Activated CD4-positive, alpha-beta T cell treated with anti-CD3 and anti-CD28 coated beads, Interleukin-2, amount 50 U/mL, for 48 hours (primary cell): ENCODE data around the gene RBM19.
"Not testable (repeated sequence)": the region's sequence is repeated elsewhere in the genome, so short reads cannot be mapped to it uniquely, and the experiment has no call there.

Experiments
- DNase-seq, 2 experiments: peaks; one replicate each; pipeline ENCODE4 v3.0.0-alpha.2; 2020

Gene RBM19

DNA sequence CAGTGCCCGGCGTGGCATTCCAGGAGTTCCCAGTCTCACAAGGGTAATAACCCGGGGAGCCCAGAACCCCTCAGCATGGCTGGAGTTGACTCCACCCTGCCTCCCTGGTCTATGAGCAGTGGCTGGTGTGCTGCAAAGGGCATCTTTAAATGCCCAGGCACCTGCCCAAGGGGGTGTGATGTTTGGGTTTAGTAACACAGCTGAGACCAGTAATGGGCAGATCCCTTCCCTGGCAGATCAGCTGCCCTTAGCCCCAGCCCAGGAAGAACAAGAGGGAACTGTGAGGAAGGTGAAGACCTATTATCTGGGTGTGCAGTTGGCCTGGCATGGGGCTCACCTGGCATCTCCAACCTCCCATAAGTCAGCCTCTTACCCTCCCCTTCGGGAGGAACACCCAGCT is 35.9 kb downstream of the RBM19 start:
- DNase-seq: no peak

DNA sequence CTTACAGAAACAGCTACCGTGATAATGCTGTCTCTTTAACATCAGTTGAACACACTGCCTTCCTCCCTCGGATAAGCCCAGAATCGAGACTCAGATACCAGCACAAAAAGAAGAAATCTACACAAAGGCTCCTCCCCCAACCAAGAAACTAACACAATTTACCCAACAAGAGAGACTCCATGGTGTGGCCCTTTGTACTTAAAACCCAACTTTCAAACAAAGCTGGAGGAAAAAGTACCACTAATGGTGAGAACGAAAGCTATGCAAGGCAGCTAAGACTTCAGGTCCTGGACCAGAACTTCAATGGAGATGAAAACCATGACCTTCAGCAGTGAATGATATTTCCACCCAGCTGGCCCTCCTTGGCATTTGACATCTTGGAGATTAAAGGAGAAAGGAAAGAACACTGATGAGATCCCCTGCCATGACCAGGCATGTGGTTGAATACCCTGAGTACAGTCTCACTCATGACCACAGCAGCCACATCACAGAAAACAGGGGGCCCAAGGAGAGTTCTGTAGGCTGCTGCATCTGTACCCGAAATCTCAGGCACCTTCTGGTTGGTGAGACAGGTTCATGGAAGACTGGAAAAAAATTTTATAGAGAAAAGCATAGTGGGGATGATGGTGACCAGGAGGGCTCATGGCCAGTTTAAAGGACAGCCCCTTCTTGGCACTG is 36.7 kb downstream of the RBM19 start:
- peak in 1 of 2 experiments; percentile 12 for DNase-seq

DNA sequence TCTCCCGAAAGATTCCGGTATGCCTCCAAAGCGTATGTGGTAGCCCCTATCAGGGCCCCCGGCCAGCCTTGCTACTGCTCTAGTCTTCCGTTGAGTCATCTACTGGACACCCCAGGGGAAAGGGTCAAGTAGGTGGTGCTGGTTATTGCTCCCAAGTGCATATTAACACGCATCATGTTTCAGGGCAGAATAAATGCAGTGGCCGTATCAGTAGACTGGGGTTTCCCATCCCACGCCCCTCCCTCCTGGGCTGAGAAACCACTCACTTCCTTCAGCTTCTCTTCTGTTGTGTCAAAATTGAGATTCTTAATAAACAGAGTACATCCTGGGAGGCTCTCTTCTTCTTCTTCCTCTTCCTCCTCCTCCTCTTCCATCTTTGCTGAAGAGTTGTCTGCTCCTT is 39.3 kb downstream of the RBM19 start:
- no peak for DNase-seq

DNA sequence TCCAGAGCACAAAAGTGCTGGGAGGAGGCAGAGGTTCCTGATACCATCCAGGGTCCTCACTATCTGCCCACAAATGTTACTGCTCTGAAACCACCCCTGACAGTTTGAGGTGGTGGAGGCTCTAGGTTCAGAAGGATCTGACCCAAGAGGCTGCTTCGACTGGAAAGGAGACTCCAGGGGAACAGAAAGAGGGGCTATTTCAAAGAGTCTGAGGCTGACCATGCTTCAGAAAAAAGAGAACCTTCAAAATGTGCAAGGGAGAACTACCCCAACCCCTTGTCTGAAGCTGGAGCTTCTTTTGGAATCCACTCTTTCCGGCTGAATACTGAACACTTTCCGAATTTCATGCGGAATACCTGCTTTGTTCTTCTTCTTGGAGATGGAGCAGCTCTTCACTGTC is 41.8 kb downstream of the RBM19 start:
- DNase-seq: no peak

DNA sequence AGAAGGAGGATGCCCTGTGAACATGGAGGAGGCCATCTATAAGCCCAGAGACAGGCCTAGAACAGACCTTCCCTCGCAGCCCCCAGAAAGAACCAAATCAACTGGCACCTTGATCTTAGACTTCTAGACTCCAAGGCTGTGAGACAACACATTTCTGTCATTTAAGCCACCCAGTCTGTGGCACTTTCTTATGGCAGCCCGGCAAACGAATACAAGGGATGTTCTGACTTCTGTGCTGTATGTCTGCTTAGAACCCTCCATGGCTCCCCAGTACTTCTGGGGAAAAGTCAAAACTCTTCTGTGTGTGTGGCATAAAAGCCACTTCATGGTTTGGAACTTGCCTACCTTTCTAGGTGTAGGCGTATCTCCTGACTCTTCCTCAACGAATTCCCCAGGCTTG is 42.9 kb downstream of the RBM19 start:
- DNase-seq: no peak

DNA sequence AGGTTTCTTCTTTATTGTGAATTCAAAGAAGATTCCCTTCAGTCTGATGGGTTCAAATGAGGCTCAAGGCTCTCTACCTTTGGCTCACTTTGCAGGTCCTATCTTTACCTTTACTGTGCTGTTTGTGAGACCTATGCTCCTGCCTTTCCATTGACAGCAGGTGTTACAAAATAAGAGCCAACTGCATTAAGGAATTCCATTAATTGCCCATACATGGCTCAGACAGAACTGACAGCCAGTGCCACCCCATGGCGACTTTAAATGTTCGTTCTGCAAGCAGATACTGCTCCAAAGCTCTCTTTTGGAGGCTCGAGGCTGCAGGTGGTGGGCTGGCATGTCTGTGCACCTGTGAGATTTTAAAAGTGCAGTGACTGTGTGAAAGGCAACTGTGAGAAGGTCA is 44.7 kb downstream of the RBM19 start:
- DNase-seq: no peak

DNA sequence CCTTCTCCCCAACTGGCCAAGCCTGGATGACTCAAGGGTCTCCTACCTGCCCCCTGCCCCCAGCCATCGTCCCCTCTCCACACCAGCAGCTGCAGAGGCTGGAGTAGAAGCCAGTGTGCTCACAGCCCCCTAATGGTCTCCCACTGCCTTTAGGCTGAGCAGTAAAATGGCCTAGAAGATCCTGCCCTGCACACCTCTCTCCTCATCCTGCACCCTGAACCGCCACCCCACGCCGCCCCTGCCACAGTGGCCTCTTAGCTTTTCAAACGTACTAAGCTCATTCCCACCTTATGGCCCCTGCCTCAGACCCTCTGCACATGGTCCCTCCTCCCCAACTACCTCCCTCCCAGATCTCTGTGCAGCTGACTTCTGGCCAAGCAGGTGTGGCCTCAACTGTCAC is 46.3 kb downstream of the RBM19 start:
- no peak for DNase-seq

DNA sequence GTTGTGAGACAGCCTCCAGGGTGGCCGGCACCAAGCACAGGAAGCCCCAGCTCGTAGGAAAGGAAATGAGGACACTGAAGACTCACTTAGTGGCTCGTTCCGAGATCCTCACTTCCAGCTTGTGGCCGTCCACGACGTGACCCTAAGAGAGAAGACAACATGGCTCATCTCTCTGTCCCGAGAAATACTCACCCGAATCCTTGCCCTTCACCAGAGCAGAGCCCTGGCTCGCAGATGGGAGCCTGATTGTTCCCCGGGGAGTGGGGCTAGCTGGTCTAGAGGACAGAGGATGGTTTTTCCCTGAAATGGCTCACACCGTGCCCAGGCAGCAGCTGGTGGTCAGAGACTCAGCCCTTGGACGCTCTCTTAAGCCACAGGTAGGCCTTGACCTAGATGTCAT is 47.8 kb downstream of the RBM19 start:
- no peak for DNase-seq

DNA sequence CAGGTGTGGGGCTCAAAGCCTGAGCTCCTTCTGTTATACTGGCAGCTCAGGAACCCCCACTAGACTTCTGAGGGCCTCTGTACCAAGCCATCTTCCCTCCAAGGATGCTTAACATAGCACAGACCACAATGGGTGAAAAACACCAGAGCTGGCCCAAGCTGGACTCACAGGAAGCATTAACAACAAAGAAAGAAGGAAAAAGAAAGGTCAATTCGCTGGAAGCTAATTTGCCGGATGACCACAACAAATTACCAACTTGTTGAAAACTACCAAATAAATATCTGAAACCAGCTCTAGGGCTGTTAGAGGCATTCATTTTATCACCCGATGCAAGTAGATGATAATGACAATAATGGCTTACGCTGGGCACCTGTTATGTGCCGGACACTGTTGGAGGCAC is 48.7 kb downstream of the RBM19 start:
- no peak for DNase-seq

DNA sequence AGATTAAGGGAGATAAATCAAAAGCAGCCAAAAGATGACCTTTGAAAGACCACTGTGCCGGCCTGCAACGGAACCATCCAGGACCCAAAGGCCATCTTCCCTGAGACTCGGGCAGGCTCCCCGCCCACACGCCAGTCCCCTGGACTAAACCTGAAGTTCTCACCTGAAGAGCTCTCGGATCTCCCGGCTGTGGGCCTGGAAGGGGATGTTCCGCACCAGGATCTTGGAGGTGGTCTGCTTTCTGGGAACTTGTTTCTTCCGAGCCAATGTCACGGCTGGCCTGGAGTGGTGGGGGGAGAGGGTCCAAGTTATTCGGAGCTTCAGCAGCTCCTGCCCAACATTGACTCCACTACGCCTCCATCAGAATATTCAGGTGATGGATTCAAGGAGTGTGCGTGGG is 51.3 kb downstream of the RBM19 start:
- no peak for DNase-seq

DNA sequence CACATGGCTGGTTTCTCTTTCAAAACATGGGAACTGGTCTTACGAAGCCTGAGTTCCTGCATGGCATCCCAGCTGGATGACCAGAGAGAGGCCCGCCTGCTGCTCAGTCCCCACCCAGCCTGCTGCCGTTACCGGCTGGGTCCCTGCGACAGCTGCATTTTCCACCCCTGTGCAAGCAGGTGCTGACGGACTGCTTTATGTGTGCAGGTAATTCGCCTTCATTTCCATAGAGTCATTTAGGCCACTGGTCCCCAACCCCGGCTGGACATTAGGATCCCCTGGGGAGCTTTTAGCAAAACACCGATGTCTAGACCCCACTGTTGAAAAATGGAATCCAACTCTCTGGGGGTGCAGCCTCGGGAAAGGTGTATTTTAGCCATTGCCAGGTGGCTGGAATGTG is 51.9 kb downstream of the RBM19 start:
- DNase-seq: no peak

DNA sequence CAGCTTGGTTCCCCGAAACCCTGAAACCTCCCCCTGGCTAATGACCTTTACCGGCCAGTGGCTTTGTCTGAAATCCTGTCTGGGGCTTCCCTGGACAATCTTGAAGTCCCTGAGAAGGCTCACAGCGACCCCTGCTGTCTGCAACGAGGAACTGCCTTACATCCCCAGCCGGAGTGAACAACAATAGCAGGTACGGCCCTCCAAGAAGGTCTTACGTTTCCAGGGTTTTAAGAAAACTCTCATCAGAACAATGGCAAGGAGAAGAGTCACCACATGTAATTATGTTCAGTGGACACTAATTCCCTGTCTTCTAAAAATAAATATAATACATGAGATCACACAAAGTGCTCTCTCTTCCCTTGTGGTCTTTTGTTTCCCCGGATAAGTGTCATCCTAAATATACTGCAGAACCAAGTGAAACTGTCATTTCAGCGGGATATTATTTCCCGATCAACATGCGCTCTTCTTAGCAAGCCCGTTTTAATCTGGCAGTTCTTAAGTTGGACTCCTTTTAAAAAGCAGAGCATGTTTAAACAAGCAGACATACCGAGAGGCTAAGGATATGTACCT is 53.3 kb downstream of the RBM19 start:
- peak; percentile 57 to 65 for DNase-seq

DNA sequence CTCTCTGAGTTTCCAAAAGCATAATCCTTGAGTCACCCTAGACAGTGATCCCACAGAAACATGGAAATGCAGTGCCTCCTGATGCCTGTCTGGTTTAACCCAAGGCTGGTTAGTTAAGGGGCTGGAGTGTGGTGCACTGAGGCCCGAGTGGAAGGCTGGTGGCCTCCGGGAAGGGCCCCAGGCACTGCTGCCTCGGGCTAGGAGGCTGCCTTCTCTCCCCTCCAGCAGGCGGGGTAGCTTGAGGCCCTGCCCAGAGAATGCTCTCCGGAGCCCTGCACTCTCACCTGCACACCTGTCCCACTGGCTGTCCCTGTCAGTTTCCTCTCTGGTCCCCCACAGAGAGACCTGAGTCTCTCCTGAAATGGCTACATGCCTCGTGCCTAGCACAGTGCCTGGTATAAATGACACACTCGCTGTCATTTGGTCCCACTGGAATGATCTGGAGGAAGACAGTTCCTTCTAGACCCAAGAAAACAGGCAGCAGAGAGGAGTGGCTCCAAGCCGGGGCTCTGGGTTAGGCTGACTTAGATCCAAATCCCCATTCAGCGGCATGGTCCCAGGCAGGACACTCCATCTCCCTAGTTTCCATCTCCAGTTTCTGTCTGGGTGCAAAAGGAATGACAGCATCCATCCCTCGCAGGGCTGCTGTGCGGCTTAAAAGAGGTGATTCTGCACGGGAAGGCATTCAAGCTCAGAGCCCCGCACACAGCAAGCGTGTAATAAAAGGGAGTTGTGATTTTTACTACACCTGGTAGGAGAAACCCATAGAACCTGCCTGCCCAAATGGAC is 54.0 kb downstream of the RBM19 start:
- no peak for DNase-seq

DNA sequence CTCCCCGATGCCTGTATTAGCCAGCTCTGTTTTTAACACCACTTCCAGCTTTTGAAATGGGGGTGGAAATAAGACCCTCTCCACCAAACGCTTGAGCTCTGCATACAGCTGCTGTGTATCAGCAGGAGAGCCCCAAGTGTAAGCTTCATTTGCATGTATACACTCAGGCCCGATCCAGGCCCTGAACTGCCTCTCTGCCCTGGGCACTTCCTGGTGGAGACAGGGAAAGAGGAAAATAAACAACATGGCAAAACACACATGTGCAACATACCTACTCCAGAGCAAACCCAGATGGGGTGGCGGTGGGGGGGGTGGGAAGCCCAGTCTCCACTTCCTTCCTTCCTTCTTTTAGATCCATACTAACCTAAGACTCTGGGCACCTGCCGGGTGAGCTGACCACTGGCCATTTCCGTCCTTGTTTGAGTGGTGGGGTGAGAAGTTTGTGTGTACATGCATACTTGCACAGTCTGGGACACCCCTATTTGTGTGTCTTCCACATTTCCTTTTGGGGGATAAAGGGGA is 55.3 kb downstream of the RBM19 start:
- no peak for DNase-seq

DNA sequence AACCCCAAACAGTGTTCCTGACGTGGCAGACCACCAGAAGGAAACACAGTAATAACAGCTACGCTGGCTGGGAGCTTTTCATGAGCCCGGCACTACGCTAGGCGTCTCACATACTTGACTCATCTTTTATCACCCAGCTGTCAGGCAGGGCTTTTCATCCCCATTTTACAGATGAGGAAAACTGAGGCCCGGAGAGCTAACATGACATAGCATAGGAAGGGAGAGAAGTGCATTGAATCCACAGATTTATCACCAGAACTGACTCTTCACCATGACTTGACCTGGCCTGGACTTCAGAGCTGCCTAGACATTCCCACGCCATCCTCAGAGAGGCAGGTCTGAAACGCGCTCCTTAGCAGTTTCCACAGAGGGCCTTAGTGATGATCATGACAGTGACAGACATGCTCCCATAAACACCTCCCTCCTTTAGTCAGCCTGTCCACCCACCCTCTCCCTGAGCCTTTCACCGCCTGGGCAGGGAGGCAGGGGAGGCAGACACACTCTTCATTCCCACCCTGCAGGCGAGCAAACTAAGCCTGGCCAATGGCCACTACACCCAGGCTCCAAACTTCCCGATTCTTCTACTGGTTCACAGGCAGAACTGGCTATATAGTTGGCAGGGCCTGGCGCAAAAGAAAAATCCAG is 56.2 kb downstream of the RBM19 start:
- DNase-seq: no peak

DNA sequence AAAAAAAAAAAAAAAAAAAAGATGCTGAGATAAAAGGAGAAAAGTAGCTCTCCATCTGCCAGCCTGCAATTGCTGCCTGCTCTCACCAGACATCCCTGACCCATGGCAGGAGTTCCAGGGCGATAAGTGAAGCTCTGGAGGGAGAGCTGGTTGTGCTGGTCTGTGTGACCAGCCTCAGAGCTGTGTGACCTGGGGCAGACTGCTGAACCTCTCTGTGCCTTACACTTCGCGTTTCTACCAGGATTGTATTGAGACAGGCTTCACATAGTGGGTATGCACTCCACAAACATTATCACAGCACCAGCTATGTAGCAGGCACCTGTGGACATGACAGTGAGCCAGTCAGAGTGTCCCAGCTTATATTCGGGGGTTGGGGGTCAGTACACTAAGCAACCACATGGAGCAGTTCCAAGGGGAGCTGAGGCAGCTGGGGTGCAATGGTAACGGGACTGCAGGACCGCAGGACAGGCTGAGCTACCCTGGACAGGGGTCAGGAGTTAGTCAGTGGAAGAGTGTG is 57.5 kb downstream of the RBM19 start:
- no peak for DNase-seq

DNA sequence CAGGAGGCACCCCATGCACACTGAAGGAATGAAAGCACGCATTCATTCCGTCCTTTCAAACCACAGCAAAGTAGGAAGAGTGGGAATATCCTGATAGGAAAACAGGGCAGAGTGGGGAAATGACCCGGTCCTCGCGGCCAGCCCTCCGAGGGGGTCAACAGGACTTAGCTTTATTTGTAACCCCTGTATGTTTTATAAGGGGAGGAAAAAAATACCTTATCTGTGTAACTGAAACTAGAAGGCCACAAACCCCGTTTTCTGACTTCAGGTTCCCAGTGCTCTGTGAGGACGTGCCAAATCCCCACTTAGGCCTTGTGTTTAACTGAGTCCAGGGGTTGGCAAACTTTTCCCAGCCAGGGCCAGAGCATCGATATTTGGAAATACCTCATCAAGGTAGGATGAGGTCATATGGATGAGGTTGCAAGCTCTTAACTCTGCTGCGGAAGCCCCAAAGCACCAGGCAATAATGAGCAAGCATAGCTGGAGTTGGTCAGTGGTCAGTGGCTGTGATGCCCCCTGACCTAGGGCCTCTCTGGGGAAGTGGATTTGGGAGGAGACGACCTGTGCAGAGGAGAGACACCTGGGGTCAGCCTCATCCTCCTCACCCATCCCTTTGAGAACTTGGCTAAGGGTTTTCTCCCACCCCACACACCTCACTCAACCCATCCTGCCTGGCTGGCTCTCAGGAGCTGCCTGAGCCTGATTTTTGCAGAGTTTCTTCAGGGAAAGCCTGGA is 58.5 kb downstream of the RBM19 start:
- no peak for DNase-seq

DNA sequence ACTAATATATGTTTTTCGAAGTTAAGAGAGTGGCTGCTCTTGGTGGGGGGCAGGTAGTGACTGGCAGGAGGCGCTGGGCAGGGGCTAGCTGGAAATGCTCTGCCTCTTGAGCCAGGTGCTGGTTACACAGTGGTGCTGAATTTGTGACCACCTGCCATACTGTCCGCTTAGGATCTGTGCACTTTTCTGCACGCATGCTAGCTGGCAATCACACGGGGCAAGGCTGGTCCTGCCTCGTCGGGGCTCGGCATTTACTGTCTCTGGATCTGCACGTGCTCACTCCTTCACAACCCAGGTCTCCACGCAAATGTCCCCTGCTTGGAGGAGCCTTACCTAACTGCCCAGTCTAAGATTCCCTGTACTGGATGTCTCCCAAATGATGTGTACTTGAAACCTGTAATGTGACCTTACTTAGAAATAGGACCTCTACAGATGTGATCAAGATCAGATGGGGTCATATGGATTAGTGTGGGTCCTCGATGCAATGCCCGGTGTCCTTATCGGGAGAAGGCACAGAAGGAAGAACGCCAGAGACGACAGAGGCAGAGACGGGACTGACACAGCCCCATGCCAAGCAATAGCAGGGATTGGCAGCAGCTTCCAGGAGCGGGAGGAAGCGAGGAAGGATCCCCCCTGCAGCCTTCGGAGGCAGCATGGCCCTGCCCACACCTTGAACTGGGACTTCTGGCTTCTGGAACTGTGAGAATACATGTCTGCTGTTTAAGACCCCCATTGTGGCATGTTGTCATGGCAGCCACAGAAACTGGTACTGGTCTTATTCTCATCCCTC is 59.5 kb downstream of the RBM19 start:
- DNase-seq: no peak

DNA sequence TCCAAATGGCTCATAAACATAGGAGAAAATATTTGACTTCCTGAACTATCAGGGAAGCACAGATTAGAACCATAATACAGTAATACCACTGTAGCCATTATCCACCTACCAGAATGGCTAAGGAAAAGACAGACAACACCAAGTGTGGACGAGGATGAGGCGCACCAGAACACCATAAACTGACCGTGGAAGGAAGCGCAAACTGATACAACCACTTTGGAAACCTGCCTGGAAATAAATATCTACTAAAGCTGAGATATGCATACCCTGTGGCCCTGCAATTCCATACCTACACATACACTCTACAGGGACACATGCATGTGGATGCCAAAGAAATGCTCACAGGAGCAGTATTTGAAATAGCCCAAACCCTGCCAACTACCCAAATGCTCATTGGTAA is 60.3 kb downstream of the RBM19 start:
- DNase-seq: no peak

DNA sequence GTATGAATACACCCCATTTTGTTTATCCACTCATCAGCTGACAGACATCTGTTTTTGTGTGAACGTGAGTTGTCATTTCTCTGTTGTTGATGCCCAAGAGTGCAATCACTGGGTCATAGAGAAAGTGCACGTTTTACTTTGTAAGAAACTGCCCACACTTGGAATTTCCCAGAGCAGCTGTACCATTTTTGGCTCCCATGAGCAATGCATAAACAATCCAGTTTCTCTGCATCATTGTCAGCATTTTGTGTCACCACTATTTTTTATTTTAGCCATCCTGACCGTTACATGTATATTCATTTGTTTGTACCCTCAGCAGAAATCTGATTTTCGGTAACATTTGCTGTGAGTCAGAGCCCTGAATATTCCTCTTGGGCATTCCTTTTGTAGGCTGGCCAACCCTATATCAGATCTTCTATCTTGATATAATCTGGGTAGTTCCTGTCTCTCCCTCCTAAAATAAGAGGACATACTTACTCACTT is 62.7 kb downstream of the RBM19 start:
- no peak for DNase-seq

DNA sequence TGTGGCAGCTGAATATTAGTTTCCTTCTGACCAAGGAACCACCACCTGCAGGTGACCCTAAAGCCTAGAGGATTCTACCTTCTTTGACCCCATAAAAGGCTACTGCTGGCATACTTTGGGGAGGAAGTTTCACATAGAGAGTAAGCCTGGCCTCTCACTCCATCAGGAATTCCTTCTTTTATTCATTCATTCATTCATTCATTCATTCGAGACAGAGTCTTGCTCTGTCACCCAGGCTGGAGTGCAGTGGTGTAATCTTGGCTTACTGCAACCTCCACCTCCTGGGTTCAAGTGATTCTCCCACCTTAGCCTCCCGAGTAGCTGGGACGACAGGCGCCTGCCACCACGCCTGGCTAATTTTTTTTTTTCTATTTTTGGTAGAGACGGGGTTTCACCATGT is 64.8 kb downstream of the RBM19 start:
- not testable (repeated sequence) for DNase-seq

DNA sequence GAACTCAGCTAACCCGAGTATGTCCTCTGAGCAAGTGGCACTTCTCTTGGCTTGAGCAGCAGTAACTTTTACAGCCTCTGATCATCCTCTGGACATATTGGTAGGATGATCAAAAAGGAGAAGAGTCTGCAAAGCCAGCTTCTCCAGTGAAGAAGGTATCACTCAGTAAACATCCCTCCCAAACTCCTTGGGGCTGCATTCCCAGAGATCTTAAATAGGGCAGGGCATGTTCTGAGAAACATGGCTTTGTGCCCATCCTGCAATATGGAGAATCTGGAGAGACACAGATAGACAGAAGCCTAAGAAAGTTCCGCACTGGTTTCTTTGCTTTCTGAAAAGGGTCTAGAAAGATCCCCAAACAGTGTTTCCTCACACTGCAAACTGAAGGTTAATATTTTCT is 65.4 kb downstream of the RBM19 start:
- DNase-seq: no peak
